PFSK-1 (cell line): ENCODE measurements around the gene PCBP3.

Source experiments
- FOXP2 ChIP-seq: optimal IDR thresholded peaks from 2 replicates; pipeline ENCODE3; 2011; ENCODE audit warnings: borderline replicate concordance, control low read depth, inconsistent platforms; ENCODE audit not compliant: insufficient read depth; ENCODE audit errors: extremely low read length, extremely low read depth
- POLR2AphosphoS5 ChIP-seq: IDR thresholded peaks from 2 replicates; pipeline ENCODE4 v1.6.1; 2012; ENCODE audit warnings: low read depth, mild to moderate bottlenecking, control low read depth, low read length, moderate library complexity
- SIN3A ChIP-seq: IDR thresholded peaks from 2 replicates; pipeline ENCODE4 v1.6.1; 2012; ENCODE audit warnings: mild to moderate bottlenecking, low read length, moderate library complexity, borderline replicate concordance; ENCODE audit not compliant: insufficient read depth
- TAF1 ChIP-seq: IDR thresholded peaks from 2 replicates; pipeline ENCODE4 v1.6.1; 2012; ENCODE audit warnings: low read length, control low read depth, borderline replicate concordance; ENCODE audit not compliant: insufficient read depth
- TF ChIP-seq, protein P1 (sequence below), 2 experiments: IDR thresholded peaks; 2 replicates each; pipeline versions ENCODE4 v1.6.1 to v1.8.0; 2011 to 2012; ENCODE audit warnings: low read depth in 2 of 2, low read length in 2 of 2, control low read depth in 1 of 2, inconsistent platforms in 1 of 2, mild to moderate bottlenecking in 1 of 2, moderate library complexity in 1 of 2; ENCODE audit not compliant: insufficient read depth in 1 of 2

The PCBP3 gene

GRCh38 chr21:45635271-45636151 is 8.0 kb upstream of the PCBP3 start:
- no peak for TF ChIP-seq POLR2AphosphoS5
- no peak for TF ChIP-seq FOXP2
- TF ChIP-seq TAF1: no peak
- TF ChIP-seq, protein P1, sequence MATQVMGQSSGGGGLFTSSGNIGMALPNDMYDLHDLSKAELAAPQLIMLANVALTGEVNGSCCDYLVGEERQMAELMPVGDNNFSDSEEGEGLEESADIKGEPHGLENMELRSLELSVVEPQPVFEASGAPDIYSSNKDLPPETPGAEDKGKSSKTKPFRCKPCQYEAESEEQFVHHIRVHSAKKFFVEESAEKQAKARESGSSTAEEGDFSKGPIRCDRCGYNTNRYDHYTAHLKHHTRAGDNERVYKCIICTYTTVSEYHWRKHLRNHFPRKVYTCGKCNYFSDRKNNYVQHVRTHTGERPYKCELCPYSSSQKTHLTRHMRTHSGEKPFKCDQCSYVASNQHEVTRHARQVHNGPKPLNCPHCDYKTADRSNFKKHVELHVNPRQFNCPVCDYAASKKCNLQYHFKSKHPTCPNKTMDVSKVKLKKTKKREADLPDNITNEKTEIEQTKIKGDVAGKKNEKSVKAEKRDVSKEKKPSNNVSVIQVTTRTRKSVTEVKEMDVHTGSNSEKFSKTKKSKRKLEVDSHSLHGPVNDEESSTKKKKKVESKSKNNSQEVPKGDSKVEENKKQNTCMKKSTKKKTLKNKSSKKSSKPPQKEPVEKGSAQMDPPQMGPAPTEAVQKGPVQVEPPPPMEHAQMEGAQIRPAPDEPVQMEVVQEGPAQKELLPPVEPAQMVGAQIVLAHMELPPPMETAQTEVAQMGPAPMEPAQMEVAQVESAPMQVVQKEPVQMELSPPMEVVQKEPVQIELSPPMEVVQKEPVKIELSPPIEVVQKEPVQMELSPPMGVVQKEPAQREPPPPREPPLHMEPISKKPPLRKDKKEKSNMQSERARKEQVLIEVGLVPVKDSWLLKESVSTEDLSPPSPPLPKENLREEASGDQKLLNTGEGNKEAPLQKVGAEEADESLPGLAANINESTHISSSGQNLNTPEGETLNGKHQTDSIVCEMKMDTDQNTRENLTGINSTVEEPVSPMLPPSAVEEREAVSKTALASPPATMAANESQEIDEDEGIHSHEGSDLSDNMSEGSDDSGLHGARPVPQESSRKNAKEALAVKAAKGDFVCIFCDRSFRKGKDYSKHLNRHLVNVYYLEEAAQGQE (IDR thresholded peaks at IDR 0.05; ENCODE audit: insufficient read depth in 1 of 2, low read depth in 2 of 2, low read length in 2 of 2): no peak
- TF ChIP-seq SIN3A: no peak

DNA sequence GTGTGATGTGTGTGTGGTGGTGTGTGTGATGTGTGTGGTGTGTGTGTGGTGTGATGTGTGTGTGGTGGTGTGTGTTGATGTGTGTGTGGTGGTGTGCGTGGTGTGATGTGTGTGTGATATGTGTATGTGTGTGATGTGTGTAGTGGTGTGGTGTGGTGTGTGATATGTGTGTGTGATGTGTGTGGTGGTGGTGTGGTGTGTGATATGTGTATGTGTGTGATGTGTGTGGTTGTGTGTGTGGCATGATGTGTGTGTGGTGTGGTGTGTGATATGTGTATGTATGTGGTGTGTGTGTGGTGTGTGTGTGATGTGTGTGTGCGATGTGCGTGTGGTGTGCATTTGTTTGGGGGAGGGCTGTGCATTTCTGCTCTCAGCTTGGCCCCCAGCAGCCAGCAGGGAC is 7.1 kb upstream of the PCBP3 start:
- no peak for TF ChIP-seq FOXP2
- TF ChIP-seq, protein P1 (IDR thresholded peaks at IDR 0.05; ENCODE audit: insufficient read depth in 1 of 2, low read depth in 2 of 2, low read length in 2 of 2): no peak
- no peak for TF ChIP-seq POLR2AphosphoS5
- no peak for TF ChIP-seq SIN3A
- no peak for TF ChIP-seq TAF1

DNA sequence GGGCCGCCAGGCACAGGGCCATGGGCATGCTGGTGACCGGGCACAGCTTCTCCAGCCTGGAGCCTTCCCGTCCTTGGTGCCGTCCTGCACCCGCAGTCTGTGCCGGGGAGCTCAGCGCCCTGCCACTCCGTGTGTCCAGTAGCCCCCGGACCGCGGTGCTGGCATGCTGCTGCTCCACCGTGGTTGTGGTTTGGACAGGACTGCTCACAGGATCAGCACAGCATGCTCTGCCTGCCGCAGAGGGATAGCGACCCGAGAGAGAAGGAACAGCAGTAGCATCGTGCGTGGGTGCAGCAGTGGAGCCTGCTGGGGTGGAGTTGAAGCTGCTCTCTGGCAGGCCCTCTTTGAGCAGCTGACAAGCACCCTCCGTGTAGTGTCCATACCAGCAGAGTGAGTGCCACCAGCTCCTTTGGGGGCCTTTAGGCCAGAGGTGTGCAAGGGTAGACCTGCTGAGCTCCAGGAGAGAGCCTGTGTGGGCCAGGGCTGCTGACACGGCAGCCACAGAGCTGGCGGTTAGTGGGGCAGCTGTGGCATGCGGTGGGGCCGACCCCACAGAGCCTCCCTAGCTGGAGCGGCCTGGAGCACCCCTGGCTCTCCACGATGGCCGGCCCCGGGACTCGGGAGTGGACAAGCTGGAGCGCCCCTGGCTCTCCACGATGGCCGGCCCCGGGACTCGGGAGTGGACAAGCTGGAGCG is 6.4 kb upstream of the PCBP3 start:
- TF ChIP-seq TAF1: no peak
- no peak for TF ChIP-seq FOXP2
- TF ChIP-seq SIN3A: no peak

GRCh38 chr21:45637883-45638282 is 5.6 kb upstream of the PCBP3 start:
- TF ChIP-seq TAF1 (no peak), SIN3A (no peak), FOXP2 (no peak), POLR2AphosphoS5 (no peak)
- TF ChIP-seq, protein P1 (IDR thresholded peaks at IDR 0.05; ENCODE audit: insufficient read depth in 1 of 2, low read depth in 2 of 2, low read length in 2 of 2): no peak

DNA sequence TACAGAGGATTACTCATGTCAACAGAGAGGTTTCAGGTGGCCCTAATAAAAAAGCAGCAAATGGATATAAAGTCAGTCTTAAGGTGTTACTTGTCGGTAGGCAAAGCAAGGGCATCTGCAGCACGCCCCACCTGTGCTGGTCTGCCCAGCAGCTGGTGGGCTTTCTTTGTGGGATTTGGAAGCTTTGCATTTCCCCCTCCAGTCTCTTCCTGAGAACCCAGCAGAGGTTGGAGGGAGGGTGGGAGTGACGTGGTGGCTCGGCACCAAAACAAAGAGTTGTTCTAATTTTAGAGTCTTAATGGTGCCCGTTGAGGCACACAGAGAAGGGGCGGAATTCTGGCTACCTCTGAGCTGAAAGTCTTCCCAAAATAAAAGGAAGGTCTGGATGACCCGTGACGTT is 4.8 kb upstream of the PCBP3 start:
- TF ChIP-seq POLR2AphosphoS5 (no peak), FOXP2 (no peak), TAF1 (no peak), SIN3A (no peak)
- TF ChIP-seq, protein P1 (IDR thresholded peaks at IDR 0.05; ENCODE audit: insufficient read depth in 1 of 2, low read depth in 2 of 2, low read length in 2 of 2): no peak
